Left lung (tissue), 10 donors: ENCODE measurements around the gene PIK3C2G. TPM values are rescaled to one million over a fixed set of nuclear protein-coding genes. Genes with fewer than 3 reads are reported as not detected.

Experiments
- ATAC-seq: fragments of 200-7000 bp; cut with Tn5 transposase; one replicate; pipeline ENCODE4 v1.9.1; 2020; ENCODE audit warnings: moderate library complexity
- DNase-seq, 4 donors: peaks; one replicate each; pipeline ENCODE4 v3.0.0-alpha.2; 2013 to 2020
- H3K27ac ChIP-seq, 2 donors: fragments of 200-600 bp; sonication (generic) in 1 of 2; one replicate each; pipeline versions ENCODE4 v1.5.0 to v1.8.0; 2020 to 2021
- H3K27me3 ChIP-seq, 2 donors: fragments of 200-600 bp; sonication (generic) in 1 of 2; one replicate each; pipeline versions ENCODE4 v1.5.0 to v1.8.0; 2020 to 2021
- H3K36me3 ChIP-seq, 2 donors: fragments of 200-600 bp; sonication (generic) in 1 of 2; one replicate each; pipeline versions ENCODE4 v1.5.0 to v1.8.0; 2020 to 2021
- H3K4me1 ChIP-seq, 2 donors: fragments of 200-600 bp; one replicate each; pipeline ENCODE4 v1.8.0; 2021
- H3K4me3 ChIP-seq, 2 donors: fragments of 200-600 bp; sonication (generic) in 1 of 2; one replicate each; pipeline versions ENCODE4 v1.5.0 to v1.8.0; 2020 to 2021; ENCODE audit warnings: mild to moderate bottlenecking in 1 of 2
- H3K9me3 ChIP-seq, 2 donors: fragments of 200-600 bp; sonication (generic) in 1 of 2; one replicate each; pipeline versions ENCODE4 v1.5.0 to v1.8.0; 2020 to 2021
- intact Hi-C, 2 donors: fragments of 100-400 bp; cut with DNase I; formaldehyde crosslinking; loops; one replicate each; pipeline versions ENCODE4 v1.11.2 to v1.14.2; 2022
- polyA plus RNA-seq, 6 donors: library from polyadenylated mRNA; unstranded; fragments of 120-200 nt; gene quantifications; one replicate each; pipeline ENCODE4 v1.2.1, GENCODE V29; 2013; ENCODE audit not compliant: insufficient read length in 6 of 6
- total RNA-seq, 2 donors: library from RNA; stranded (reverse); fragmentation: NEBNext Ultra II Directional; extraction: Animal tissue kit (Norgen Biotek cat#: 25700); gene quantifications; one replicate each; pipeline ENCODE4 v1.2.1, GENCODE V29; 2021
- TF ChIP-seq, protein P1 (sequence below), 2 donors: fragments of 200-600 bp; sonication (generic) in 1 of 2; IDR thresholded peaks; one replicate each; pipeline versions ENCODE4 v1.5.0 to v1.8.0; 2021; ENCODE audit warnings: antibody characterized with exemption in 2 of 2
- donor health status: DM: no; HTN: yes; CAD: no.
- donor health status: DM: no; HTN: no; CAD: no.

PIK3C2G gene
- total and polyA plus RNA-seq, 8 donors, result 0.13 to 28.1 (median 17.9) TPM

DNA sequence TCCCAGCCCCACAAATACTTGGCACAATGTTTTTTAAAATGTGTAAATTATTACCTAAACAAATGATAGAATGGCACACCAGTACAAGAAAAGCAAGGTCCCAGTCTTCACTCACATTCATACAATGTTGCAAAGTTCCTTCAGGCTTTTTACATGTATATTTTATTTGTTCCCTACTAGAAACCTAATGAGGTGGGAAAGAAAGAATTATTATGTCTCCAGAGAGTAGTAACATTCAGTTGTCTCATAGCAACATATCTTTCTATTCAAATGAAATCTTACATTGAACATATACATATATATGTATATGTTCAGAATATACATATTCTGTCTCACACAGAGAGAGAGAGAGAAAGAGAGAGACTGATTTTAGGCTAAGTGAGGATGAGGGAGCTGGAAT, 391.3 kb downstream of the PIK3C2G start:
- H3K9me3 ChIP-seq, result peaks cover 0 to 7% of the 10 kb centered on the region in 2 donors
- H3K4me1 ChIP-seq, result no peaks in the 10 kb centered on the region
- H3K27ac ChIP-seq, result no peak overlapping the region
- ATAC-seq, result no peak
- H3K27me3 ChIP-seq, result no peaks in the 10 kb centered on the region
- intact Hi-C loops, result no loop called here
- TF ChIP-seq, protein P1, sequence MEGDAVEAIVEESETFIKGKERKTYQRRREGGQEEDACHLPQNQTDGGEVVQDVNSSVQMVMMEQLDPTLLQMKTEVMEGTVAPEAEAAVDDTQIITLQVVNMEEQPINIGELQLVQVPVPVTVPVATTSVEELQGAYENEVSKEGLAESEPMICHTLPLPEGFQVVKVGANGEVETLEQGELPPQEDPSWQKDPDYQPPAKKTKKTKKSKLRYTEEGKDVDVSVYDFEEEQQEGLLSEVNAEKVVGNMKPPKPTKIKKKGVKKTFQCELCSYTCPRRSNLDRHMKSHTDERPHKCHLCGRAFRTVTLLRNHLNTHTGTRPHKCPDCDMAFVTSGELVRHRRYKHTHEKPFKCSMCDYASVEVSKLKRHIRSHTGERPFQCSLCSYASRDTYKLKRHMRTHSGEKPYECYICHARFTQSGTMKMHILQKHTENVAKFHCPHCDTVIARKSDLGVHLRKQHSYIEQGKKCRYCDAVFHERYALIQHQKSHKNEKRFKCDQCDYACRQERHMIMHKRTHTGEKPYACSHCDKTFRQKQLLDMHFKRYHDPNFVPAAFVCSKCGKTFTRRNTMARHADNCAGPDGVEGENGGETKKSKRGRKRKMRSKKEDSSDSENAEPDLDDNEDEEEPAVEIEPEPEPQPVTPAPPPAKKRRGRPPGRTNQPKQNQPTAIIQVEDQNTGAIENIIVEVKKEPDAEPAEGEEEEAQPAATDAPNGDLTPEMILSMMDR (IDR thresholded peaks at IDR 0.05), result no peak
- peak in 1 of 4 donors; percentile 26 for DNase-seq
- H3K4me3 ChIP-seq, result no peak overlapping the region
- H3K36me3 ChIP-seq, result no peaks in the 10 kb centered on the region

DNA sequence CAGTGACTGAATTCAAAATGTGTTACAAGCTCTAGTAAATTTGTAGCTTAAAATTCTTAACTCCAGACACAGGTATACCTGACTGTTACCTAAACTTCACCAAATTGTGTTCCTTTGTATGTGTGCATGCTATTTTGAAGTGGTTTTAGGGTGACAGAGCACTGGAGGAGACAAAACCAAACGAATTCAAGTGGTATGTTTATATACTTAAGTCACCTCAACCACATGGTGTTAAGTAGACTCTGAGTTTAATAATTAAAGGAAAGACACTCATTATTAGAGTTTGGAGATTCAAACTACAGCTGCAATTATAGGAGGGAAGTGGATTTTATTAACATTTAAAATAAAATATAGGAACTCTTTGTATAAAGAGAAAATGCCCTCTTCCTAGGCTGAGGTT, 392.1 kb downstream of the PIK3C2G start:
- intact Hi-C loops, result no loop called here
- H3K4me1 ChIP-seq, result no peaks in the 10 kb centered on the region
- TF ChIP-seq, protein P1 (IDR thresholded peaks at IDR 0.05), result no peak
- DNase-seq (no peak), ATAC-seq (peak; percentile 78)
- H3K9me3 ChIP-seq, result peaks cover 0 to 14% of the 10 kb centered on the region in 2 donors
- no peaks in the 10 kb centered on the region for H3K36me3 ChIP-seq
- H3K4me3 ChIP-seq, result no peak overlapping the region
- no peaks in the 10 kb centered on the region for H3K27me3 ChIP-seq
- no peak overlapping the region for H3K27ac ChIP-seq

DNA sequence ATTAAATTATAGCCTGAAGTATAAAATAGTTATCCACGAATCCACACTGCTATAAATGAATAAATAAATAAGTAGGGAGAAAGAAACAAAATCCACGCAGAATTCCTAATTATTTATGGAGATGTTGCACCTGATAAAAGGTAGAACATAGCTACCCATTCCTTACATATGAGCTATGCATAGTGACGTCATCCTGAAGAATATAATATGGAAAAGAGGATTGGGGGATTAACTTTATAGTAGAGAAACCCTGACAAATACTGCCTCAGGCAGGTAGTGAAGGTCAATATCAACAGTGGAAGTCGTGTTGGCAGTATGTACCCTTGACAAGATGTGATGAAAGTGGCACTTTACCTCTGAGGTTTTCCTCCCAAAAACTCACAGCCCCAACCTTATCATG, 394.0 kb downstream of the PIK3C2G start:
- H3K27me3 ChIP-seq, result no peaks in the 10 kb centered on the region
- TF ChIP-seq, protein P1 (IDR thresholded peaks at IDR 0.05), result no peak
- no peak for ATAC-seq
- H3K4me3 ChIP-seq, result no peak overlapping the region
- no peak overlapping the region for H3K27ac ChIP-seq
- H3K36me3 ChIP-seq, result no peaks in the 10 kb centered on the region
- no peak for DNase-seq
- no peaks in the 10 kb centered on the region for H3K4me1 ChIP-seq
- intact Hi-C loops, result no loop called here
- H3K9me3 ChIP-seq, result peaks cover 0 to 23% of the 10 kb centered on the region in 2 donors

DNA sequence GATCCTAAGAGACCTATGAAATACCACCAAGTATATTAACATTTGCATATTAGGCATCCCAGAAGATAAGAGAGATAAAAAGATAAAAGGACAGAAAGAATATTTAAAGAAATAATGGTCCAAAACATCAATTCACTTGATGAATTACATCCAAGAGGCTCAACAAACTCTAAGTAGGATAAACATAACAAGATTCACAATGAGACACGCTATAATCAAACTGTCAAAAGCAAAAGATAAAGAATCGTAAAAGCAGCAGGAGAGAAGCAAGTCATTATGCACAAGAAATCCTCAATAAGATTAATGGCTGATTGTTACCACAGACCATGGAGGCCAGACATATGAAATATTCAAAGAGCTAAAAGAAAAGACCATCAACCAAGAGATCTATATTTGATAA, 396.9 kb downstream of the PIK3C2G start:
- Histone ChIP-seq H3K27me3 (no peaks in the 10 kb centered on the region), H3K36me3 (no peaks in the 10 kb centered on the region), H3K9me3 (peaks cover 0 to 35% of the 10 kb centered on the region in 2 donors), H3K4me3 (no peak overlapping the region), H3K27ac (no peak overlapping the region), H3K4me1 (no peaks in the 10 kb centered on the region)
- no peak for ATAC-seq
- intact Hi-C loops, result no loop called here
- TF ChIP-seq, protein P1 (IDR thresholded peaks at IDR 0.05), result no peak
- no peak for DNase-seq

DNA sequence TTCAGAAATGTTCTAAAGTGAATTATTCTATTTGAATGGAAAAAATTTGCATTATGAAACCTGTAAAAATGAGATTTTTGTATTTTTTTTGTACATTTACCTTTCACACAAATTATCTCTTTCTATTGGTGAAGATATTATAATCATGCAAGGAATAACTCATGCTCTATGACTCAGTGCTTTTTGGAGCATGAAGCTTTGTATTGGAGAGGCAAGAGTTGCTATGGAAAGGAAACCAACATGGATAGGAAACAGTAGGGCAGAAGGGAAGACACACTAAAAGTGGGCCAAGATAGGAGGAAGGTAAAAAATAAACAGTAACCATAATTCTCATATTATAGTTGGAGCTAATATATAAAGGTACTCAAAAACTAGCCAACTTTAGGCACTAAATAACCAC, 397.5 kb downstream of the PIK3C2G start:
- Histone ChIP-seq H3K27me3 (no peaks in the 10 kb centered on the region), H3K36me3 (no peaks in the 10 kb centered on the region), H3K4me1 (no peaks in the 10 kb centered on the region), H3K4me3 (no peak overlapping the region), H3K27ac (no peak overlapping the region), H3K9me3 (peaks cover 0 to 35% of the 10 kb centered on the region in 2 donors)
- intact Hi-C loops, result no loop called here
- DNase-seq (no peak), ATAC-seq (no peak)
- TF ChIP-seq, protein P1 (IDR thresholded peaks at IDR 0.05), result no peak
